ENCODE measurements around the gene PCDH9.

PCDH9 gene

GRCh38 chr13:67158903-67159302, 71.2 kb downstream of the PCDH9 start:
- DNase-seq (ENCODE audit: low spot score), result no peak

- DNase-seq (ENCODE audit: low spot score), result no peak
These were observed 73.4 kb downstream of the PCDH9 start for GRCh38 chr13:67156723-67157060.

GRCh38 chr13:67155898-67156722, 74.0 kb downstream of the PCDH9 start:
- DNase-seq (ENCODE audit: low spot score), result no peak

GRCh38 chr13:67152085-67152484, 78.1 kb downstream of the PCDH9 start:
- DNase-seq (ENCODE audit: low spot score), result no peak

GRCh38 chr13:67151652-67152051, 78.5 kb downstream of the PCDH9 start:
- DNase-seq (ENCODE audit: low spot score), result no peak

- no peak for DNase-seq (ENCODE audit: low spot score)
These were observed 79.5 kb downstream of the PCDH9 start for GRCh38 chr13:67150608-67151007.

- DNase-seq (ENCODE audit: low spot score), result peak; percentile 12
These were observed 82.0 kb downstream of the PCDH9 start for GRCh38 chr13:67148161-67148571.

GRCh38 chr13:67147342-67148133, 82.6 kb downstream of the PCDH9 start:
- no peak for DNase-seq (ENCODE audit: low spot score)

- DNase-seq (ENCODE audit: low spot score), result no peak
These were observed 83.5 kb downstream of the PCDH9 start for GRCh38 chr13:67146523-67147130.

GRCh38 chr13:67145950-67146349, 84.2 kb downstream of the PCDH9 start:
- no peak for DNase-seq (ENCODE audit: low spot score)

- no peak for DNase-seq (ENCODE audit: low spot score)
These were observed 86.5 kb downstream of the PCDH9 start for GRCh38 chr13:67143544-67144115.

- DNase-seq (ENCODE audit: low spot score), result no peak
These were observed 90.1 kb downstream of the PCDH9 start for GRCh38 chr13:67140006-67140405.

GRCh38 chr13:67139551-67139950, 90.6 kb downstream of the PCDH9 start:
- no peak for DNase-seq (ENCODE audit: low spot score)

- no peak for DNase-seq (ENCODE audit: low spot score)
These were observed 91.2 kb downstream of the PCDH9 start for GRCh38 chr13:67138970-67139369.

- no peak for DNase-seq (ENCODE audit: low spot score)
These were observed 92.9 kb downstream of the PCDH9 start for GRCh38 chr13:67137044-67137735.

- no peak for DNase-seq (ENCODE audit: low spot score)
These were observed 94.0 kb downstream of the PCDH9 start for GRCh38 chr13:67136157-67136556.

GRCh38 chr13:67135356-67135755, 94.8 kb downstream of the PCDH9 start:
- no peak for DNase-seq (ENCODE audit: low spot score)

GRCh38 chr13:67134417-67135129, 95.6 kb downstream of the PCDH9 start:
- no peak for DNase-seq (ENCODE audit: low spot score)

GRCh38 chr13:67133476-67133875, 96.7 kb downstream of the PCDH9 start:
- no peak for DNase-seq (ENCODE audit: low spot score)

GRCh38 chr13:67131393-67131792, 98.7 kb downstream of the PCDH9 start:
- no peak for DNase-seq (ENCODE audit: low spot score)

- no peak for DNase-seq (ENCODE audit: low spot score)
These were observed 99.7 kb downstream of the PCDH9 start for GRCh38 chr13:67130444-67130843.

Data from RKO (cell line).